ENCODE measurements around the gene EPG5.
"Not testable (repeated sequence)": the region's sequence is repeated elsewhere in the genome, so short reads cannot be mapped to it uniquely, and the experiment has no call there.

Gene EPG5

GRCh38 chr18:45962461-45962860 is 4.7 kb downstream of the EPG5 start:
- peaks cover 0 to 53% (median 20%) of the 10 kb centered on the region in 11 experiments; a peak in 12 of 22 replicates for H4K20me1 ChIP-seq
- peaks cover 23 to 34% (median 28%) of the 10 kb centered on the region in 10 experiments for H3K4me1 ChIP-seq
- peak overlapping the region in 2 of 11 experiments; percentile 5 to 29; a peak in 5 of 22 replicates for H3K9ac ChIP-seq
- H3K27me3 ChIP-seq = no peaks in the 10 kb centered on the region
- H3K36me3 ChIP-seq = peaks cover 0 to 24% (median 16%) of the 10 kb centered on the region in 11 experiments; a peak in 15 of 22 replicates
- H3K27ac ChIP-seq = peak overlapping the region in 6 of 11 experiments; percentile 11 to 45 (median 28); a peak in 4 of 22 replicates
- no peak overlapping the region for H3K4me3 ChIP-seq
- H3K4me2 ChIP-seq = peak overlapping the region; percentile 12 to 75 (median 54); a peak in 21 of 22 replicates
- peaks cover 0 to 4% (median 0%) of the 10 kb centered on the region in 11 experiments; a peak in 2 of 22 replicates for H3K9me3 ChIP-seq (replicated peaks in 1 of 11)
- no peak for TF ChIP-seq Cebpa-rat (IDR thresholded peaks at IDR 0.05)

DNA sequence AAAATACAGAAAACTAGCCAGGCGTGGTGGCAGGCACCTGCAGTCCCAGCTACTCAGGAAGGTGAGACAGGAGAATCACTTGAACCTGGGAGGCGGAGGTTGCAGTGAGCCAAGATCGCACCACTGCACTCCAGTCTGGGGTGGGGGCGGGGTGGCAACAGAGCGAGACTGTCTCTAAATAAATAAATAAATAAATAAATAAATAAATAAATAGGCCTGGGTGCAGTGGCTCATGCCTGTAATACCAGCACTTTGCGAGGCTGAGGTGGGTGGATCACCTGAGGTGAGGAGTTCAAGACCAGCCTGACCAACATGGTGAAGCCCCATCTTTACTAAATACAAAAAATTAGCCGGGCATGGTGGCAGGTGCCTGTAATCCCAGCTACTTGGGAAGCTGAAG is 7.6 kb downstream of the EPG5 start:
- H3K9me3 ChIP-seq (replicated peaks in 1 of 11); H3K27me3 ChIP-seq; H3K27ac ChIP-seq; H3K4me3 ChIP-seq; H3K4me2 ChIP-seq; H3K9ac ChIP-seq: not testable (repeated sequence)
- Histone ChIP-seq H4K20me1 (peaks cover 0 to 74% (median 25%) of the 10 kb centered on the region in 11 experiments; a peak in 12 of 22 replicates), H3K36me3 (peaks cover 11 to 36% (median 28%) of the 10 kb centered on the region in 11 experiments), H3K4me1 (peaks cover 15 to 23% (median 18%) of the 10 kb centered on the region in 10 experiments)

DNA sequence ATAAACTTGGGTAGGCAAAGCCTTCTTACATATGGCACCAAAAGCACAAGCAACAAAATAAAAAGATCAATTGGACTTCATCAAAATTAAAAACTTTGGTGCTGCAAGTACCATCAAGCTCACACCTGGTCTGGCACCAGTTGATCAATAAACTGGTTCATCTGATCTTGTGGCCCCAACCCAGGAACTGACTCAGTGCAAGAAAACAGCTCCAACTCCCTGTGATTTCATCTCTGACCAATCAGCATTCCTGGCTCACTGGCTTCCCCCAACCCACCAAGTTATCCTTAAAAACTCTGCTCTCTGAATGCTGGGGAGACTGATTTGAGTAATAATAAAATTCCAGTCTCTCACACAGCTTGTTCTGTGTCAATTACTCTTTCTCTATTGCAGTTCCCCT is 8.4 kb downstream of the EPG5 start:
- Histone ChIP-seq H3K4me2 (no peak overlapping the region), H3K27me3 (no peaks in the 10 kb centered on the region), H3K9me3 (replicated peaks in 1 of 11) (no peaks in the 10 kb centered on the region), H3K27ac (no peak overlapping the region), H4K20me1 (peaks cover 0 to 74% (median 25%) of the 10 kb centered on the region in 11 experiments; a peak in 12 of 22 replicates), H3K4me3 (no peak overlapping the region), H3K9ac (no peak overlapping the region), H3K4me1 (peaks cover 15 to 23% (median 18%) of the 10 kb centered on the region in 10 experiments), H3K36me3 (peaks cover 18 to 42% (median 33%) of the 10 kb centered on the region in 11 experiments)
- TF ChIP-seq Cebpa-rat (IDR thresholded peaks at IDR 0.05) = no peak

- Histone ChIP-seq H3K4me1 (peaks cover 10 to 17% (median 12%) of the 10 kb centered on the region in 10 experiments), H4K20me1 (peaks cover 0 to 74% (median 25%) of the 10 kb centered on the region in 11 experiments; a peak in 12 of 22 replicates), H3K27ac (no peak overlapping the region), H3K9me3 (replicated peaks in 1 of 11) (no peaks in the 10 kb centered on the region), H3K4me3 (no peak overlapping the region), H3K4me2 (no peak overlapping the region), H3K9ac (no peak overlapping the region), H3K27me3 (no peaks in the 10 kb centered on the region), H3K36me3 (peaks cover 25 to 49% (median 40%) of the 10 kb centered on the region in 11 experiments)
- peak in 2 of 11 experiments; percentile 29 to 48; a peak in 2 of 22 replicates for TF ChIP-seq Cebpa-rat (IDR thresholded peaks at IDR 0.05)
Observed at GRCh38 chr18:45958027-45958426, 9.1 kb downstream of the EPG5 start.

GRCh38 chr18:45957100-45957499 is 10.0 kb downstream of the EPG5 start:
- H3K27ac ChIP-seq = no peak overlapping the region
- no peaks in the 10 kb centered on the region for H3K9me3 ChIP-seq (replicated peaks in 1 of 11)
- H3K4me3 ChIP-seq = no peak overlapping the region
- TF ChIP-seq Cebpa-rat (IDR thresholded peaks at IDR 0.05) = no peak
- H3K36me3 ChIP-seq = peaks cover 35 to 59% (median 50%) of the 10 kb centered on the region in 11 experiments
- H3K27me3 ChIP-seq = no peaks in the 10 kb centered on the region
- no peak overlapping the region for H3K9ac ChIP-seq
- H4K20me1 ChIP-seq = peaks cover 0 to 71% (median 22%) of the 10 kb centered on the region in 11 experiments; a peak in 12 of 22 replicates
- H3K4me1 ChIP-seq = peaks cover 2 to 8% (median 3%) of the 10 kb centered on the region in 10 experiments
- H3K4me2 ChIP-seq = no peak overlapping the region

DNA sequence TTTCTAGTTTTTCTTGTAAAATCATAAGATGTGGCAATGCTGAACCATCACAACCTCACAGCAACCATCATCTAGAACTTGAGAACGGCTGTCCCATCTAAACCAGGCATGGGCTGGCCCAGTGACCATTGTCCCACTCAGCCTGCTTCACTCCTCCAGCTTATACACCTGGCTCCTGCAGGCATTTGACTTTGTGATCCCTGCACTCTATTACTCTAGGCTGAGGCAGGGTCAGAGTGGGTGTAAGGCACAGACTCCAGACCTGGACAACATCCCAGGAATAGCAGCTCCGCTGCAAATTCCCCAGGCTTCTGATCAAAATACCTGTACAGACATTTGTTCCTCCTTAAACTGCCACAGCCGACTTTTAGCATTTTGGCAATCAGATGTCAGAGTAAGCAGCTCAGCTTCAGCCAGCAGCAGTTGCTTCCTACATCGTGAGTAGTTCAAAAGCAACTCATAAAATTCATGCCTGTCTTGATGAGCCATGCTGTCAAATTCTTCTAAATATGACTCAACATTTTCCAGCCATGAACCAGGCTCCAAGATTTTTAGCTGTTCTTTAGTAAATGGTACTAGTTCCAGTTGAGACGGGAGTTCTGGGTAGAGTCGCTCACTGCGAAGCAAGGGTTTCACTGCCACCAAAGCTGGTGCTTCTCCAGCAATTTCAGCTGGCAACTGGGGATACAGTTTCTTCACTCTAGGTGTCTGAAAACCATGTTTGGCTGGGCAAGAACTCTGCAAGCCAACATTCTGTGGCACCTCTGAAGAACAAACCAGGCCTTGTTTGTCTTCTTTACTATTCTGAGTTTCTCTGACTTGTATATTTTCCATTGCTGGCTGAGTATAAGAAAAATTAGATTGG is 12.8 kb downstream of the EPG5 start:
- Histone ChIP-seq H3K9me3 (replicated peaks in 1 of 11) (no peaks in the 10 kb centered on the region), H3K27ac (no peak overlapping the region), H3K4me2 (no peak overlapping the region), H3K27me3 (no peaks in the 10 kb centered on the region), H3K4me3 (no peak overlapping the region), H4K20me1 (peaks cover 0 to 48% (median 12%) of the 10 kb centered on the region in 11 experiments; a peak in 9 of 22 replicates), H3K36me3 (peaks cover 61 to 79% (median 67%) of the 10 kb centered on the region in 11 experiments), H3K9ac (no peak overlapping the region), H3K4me1 (0 out of 20 replicates have a peak, but pooled peaks cover 0 to 4% (median 0%) of the 10 kb centered on the region in 10 experiments)
- no peak for TF ChIP-seq Cebpa-rat (IDR thresholded peaks at IDR 0.05)

DNA sequence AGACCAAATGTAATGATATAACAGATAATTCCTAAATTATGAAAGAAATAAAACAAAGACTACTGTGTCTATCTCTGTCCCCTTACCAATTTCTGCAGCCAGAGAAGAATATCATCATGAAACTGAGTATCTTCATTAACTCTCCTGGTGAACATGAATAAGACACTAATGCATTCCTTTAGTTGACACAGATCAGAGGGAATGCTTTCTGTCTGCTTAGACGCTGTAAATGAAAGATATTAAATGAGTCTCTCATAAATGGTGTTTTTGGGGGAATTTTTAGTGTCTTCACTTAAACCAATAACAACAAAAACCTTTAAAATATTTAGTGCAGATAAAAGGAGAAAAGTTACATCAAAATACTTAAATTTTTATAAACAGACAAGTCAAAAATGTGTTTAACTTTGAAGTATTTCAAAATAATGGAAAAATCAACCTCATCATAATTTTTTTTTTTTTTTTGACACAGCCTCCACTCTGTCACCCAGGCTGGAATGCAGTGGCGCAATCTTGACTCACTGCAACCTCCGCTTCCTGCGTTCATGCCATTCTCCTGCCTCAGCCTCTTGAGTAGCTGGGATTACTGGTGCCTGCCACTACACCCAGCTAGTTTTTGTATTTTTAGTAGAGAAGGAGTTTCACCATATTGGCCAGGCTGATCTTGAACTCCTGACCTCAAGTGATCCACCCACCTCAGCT is 16.0 kb downstream of the EPG5 start:
- no peaks in the 10 kb centered on the region for H3K9me3 ChIP-seq (replicated peaks in 1 of 11)
- H3K4me1 ChIP-seq = 0 out of 20 replicates have a peak, but pooled peaks cover 0 to 4% (median 0%) of the 10 kb centered on the region in 10 experiments
- TF ChIP-seq Cebpa-rat (IDR thresholded peaks at IDR 0.05) = no peak
- peaks cover 88 to 100% (median 98%) of the 10 kb centered on the region in 11 experiments for H3K36me3 ChIP-seq
- no peaks in the 10 kb centered on the region for H3K27me3 ChIP-seq
- peaks cover 0 to 16% (median 0%) of the 10 kb centered on the region in 11 experiments; a peak in 2 of 22 replicates for H4K20me1 ChIP-seq
- H3K4me2 ChIP-seq = no peak overlapping the region
- H3K27ac ChIP-seq = no peak overlapping the region
- H3K4me3 ChIP-seq = no peak overlapping the region
- no peak overlapping the region for H3K9ac ChIP-seq

DNA sequence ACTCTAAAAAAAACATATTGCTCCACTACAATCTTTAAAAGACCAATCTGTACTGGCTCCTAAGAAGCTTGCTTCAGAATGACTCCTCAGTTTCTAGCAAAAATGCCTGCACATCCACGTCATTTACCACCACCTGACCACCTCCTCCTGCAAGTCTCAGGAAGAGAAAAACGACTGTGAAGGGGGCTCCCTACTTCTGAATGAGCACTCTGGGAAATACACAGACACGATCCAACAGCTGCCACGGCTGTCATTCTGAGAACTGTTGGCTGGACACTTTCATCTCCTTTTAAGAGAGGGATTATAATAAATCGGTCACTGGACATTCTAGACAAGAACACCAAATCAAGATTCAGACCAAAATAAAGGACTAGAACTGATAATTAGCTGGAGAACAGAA is 21.5 kb downstream of the EPG5 start:
- Histone ChIP-seq H3K9me3 (replicated peaks in 1 of 11) (no peaks in the 10 kb centered on the region), H3K36me3 (peaks cover 99 to 100% (median 100%) of the 10 kb centered on the region in 11 experiments), H3K4me3 (no peak overlapping the region), H3K4me1 (no peaks in the 10 kb centered on the region), H3K27me3 (no peaks in the 10 kb centered on the region), H4K20me1 (no peaks in the 10 kb centered on the region), H3K9ac (no peak overlapping the region), H3K27ac (no peak overlapping the region), H3K4me2 (no peak overlapping the region)
- no peak for TF ChIP-seq Cebpa-rat (IDR thresholded peaks at IDR 0.05)

GRCh38 chr18:45940724-45941123 is 26.4 kb downstream of the EPG5 start:
- peaks cover 88 to 100% (median 94%) of the 10 kb centered on the region in 11 experiments for H3K36me3 ChIP-seq
- no peak for TF ChIP-seq Cebpa-rat (IDR thresholded peaks at IDR 0.05)
- no peaks in the 10 kb centered on the region for H3K9me3 ChIP-seq (replicated peaks in 1 of 11)
- no peak overlapping the region for H3K27ac ChIP-seq
- H3K27me3 ChIP-seq = no peaks in the 10 kb centered on the region
- no peak overlapping the region for H3K4me2 ChIP-seq
- no peaks in the 10 kb centered on the region for H3K4me1 ChIP-seq
- H3K4me3 ChIP-seq = no peak overlapping the region
- no peak overlapping the region for H3K9ac ChIP-seq
- 0 out of 22 replicates have a peak, but pooled peaks cover 0 to 3% (median 0%) of the 10 kb centered on the region in 11 experiments for H4K20me1 ChIP-seq

Data from BLaER1 treated with 17β-estradiol and CSF1 and Interleukin-3, amounts not matched to agents 10 nM and 100 nM (cell line).